Measurements from ENCODE around the gene SH3GL2. TPM values are rescaled to one million over a fixed set of nuclear protein-coding genes. Genes with fewer than 3 reads are reported as not detected.
A peak's percentile ranks its signal among the peaks of the same experiment; 100 is the strongest.

Gene SH3GL2
- polyA plus RNA-seq, 3 donors: not detected

GRCh38 chr9:17580119-17580518 is 1.3 kb downstream of the SH3GL2 start:
- peaks cover 44 to 52% of the 10 kb centered on the region in 2 donors for H3K27me3 ChIP-seq (ENCODE audit: control insufficient read depth in 2 of 2, insufficient read depth in 2 of 2, low read length in 2 of 2)
- H3K4me1 ChIP-seq (ENCODE audit: control insufficient read depth in 1 of 2, insufficient read depth in 2 of 2, low read length in 2 of 2): no peaks in the 10 kb centered on the region
- H3K9me3 Mint-ChIP-seq: peaks cover 0 to 10% (median 1%) of the 10 kb centered on the region in 7 donors
- H3K4me3 ChIP-seq (replicated peaks in 1 of 3; ENCODE audit: low read depth in 2 of 3, low read length in 3 of 3): no peak overlapping the region
- no peaks in the 10 kb centered on the region for H4K20me1 ChIP-seq (ENCODE audit: insufficient read depth, low read length)
- peaks cover 0 to 15% of the 10 kb centered on the region in 2 donors for H3K9me3 ChIP-seq (replicated peaks in 1 of 2; ENCODE audit: control insufficient read depth in 1 of 2, insufficient read depth in 1 of 2, low read length in 2 of 2)
- no peak overlapping the region for H3K27ac Mint-ChIP-seq
- no peak for TF ChIP-seq CTCF (IDR thresholded peaks at IDR 0.05)
- 71% methylated on average over 4 of the region's 9 CpGs for WGBS (ENCODE audit: insufficient coverage)
- no peaks in the 10 kb centered on the region for H3K4me1 Mint-ChIP-seq
- H3K4me2 ChIP-seq (replicated peaks; ENCODE audit: extremely low read depth, low read length, poor library complexity, severe bottlenecking): no peak overlapping the region
- H3K36me3 ChIP-seq (replicated peaks in 1 of 2; ENCODE audit: control insufficient read depth in 1 of 2, insufficient read depth in 2 of 2, low read length in 2 of 2): no peaks in the 10 kb centered on the region
- intact Hi-C loops (cut with micrococcal nuclease): no loop called here
- H3K27ac ChIP-seq (ENCODE audit: low read depth in 1 of 2, low read length in 2 of 2): no peak overlapping the region
- no peak overlapping the region for H3K9ac ChIP-seq (ENCODE audit: insufficient read depth, low read length, poor library complexity, severe bottlenecking)
- DNase-seq: no peak
- peak overlapping the region in 1 of 2 donors; percentile 35 for H3K4me3 Mint-ChIP-seq
- peaks cover 0 to 2% of the 10 kb centered on the region in 2 donors for H3K36me3 Mint-ChIP-seq
- peaks cover 35 to 55% (median 42%) of the 10 kb centered on the region in 3 donors for H3K27me3 Mint-ChIP-seq (ENCODE audit: low read depth in 3 of 3)
- H3K79me2 ChIP-seq (ENCODE audit: insufficient read depth, low read length): no peaks in the 10 kb centered on the region
- no peak overlapping the region for H2AFZ ChIP-seq (ENCODE audit: insufficient read depth, low read depth, low read length, poor library complexity, severe bottlenecking)

GRCh38 chr9:17587113-17587512 is 8.2 kb downstream of the SH3GL2 start:
- no peaks in the 10 kb centered on the region for H3K79me2 ChIP-seq (ENCODE audit: insufficient read depth, low read length)
- Mint-ChIP-seq H3K9me3 (peaks cover 0 to 6% (median 3%) of the 10 kb centered on the region in 7 donors), H3K27me3 (ENCODE audit: low read depth in 3 of 3) (peaks cover 2 to 3% (median 3%) of the 10 kb centered on the region in 3 donors), H3K27ac (no peak overlapping the region), H3K4me1 (no peaks in the 10 kb centered on the region), H3K4me3 (no peak overlapping the region), H3K36me3 (no peaks in the 10 kb centered on the region)
- DNase-seq: no peak
- no peak overlapping the region for H3K4me2 ChIP-seq (replicated peaks; ENCODE audit: extremely low read depth, low read length, poor library complexity, severe bottlenecking)
- H3K9me3 ChIP-seq (replicated peaks in 1 of 2; ENCODE audit: control insufficient read depth in 1 of 2, insufficient read depth in 1 of 2, low read length in 2 of 2): no peaks in the 10 kb centered on the region
- no peak overlapping the region for H3K4me3 ChIP-seq (replicated peaks in 1 of 3; ENCODE audit: low read depth in 2 of 3, low read length in 3 of 3)
- H3K27ac ChIP-seq (ENCODE audit: low read depth in 1 of 2, low read length in 2 of 2): no peak overlapping the region
- no peaks in the 10 kb centered on the region for H4K20me1 ChIP-seq (ENCODE audit: insufficient read depth, low read length)
- peaks cover 2 to 4% of the 10 kb centered on the region in 2 donors for H3K27me3 ChIP-seq (ENCODE audit: control insufficient read depth in 2 of 2, insufficient read depth in 2 of 2, low read length in 2 of 2)
- no peak for TF ChIP-seq CTCF (IDR thresholded peaks at IDR 0.05)
- H3K4me1 ChIP-seq (ENCODE audit: control insufficient read depth in 1 of 2, insufficient read depth in 2 of 2, low read length in 2 of 2): no peaks in the 10 kb centered on the region
- H2AFZ ChIP-seq (ENCODE audit: insufficient read depth, low read depth, low read length, poor library complexity, severe bottlenecking): no peak overlapping the region
- intact Hi-C loops (cut with micrococcal nuclease): no loop called here
- no peaks in the 10 kb centered on the region for H3K36me3 ChIP-seq (replicated peaks in 1 of 2; ENCODE audit: control insufficient read depth in 1 of 2, insufficient read depth in 2 of 2, low read length in 2 of 2)
- WGBS (ENCODE audit: insufficient coverage): no CpG with 5 or more reads among the region's 5 CpGs
- no peak overlapping the region for H3K9ac ChIP-seq (ENCODE audit: insufficient read depth, low read length, poor library complexity, severe bottlenecking)
